GM21717 (cell line): ENCODE measurements around the gene DLGAP1.

Experiments used
- ATAC-seq: cut with Tn5 transposase; IDR thresholded peaks from one replicate; pipeline ENCODE4 v1.9.1; 2021; ENCODE audit warnings: mild to moderate bottlenecking, moderate library complexity; ENCODE audit not compliant: unreplicated experiment

DLGAP1 gene

GRCh38 chr18:4196351-4196750 lies 258.8 kb downstream of the DLGAP1 start:
- ATAC-seq, result no peak

GRCh38 chr18:4193086-4193485 lies 262.0 kb downstream of the DLGAP1 start:
- no peak for ATAC-seq

- no peak for ATAC-seq
These were observed 273.1 kb downstream of the DLGAP1 start for GRCh38 chr18:4181882-4182568.

- ATAC-seq, result no peak
These were observed 274.0 kb downstream of the DLGAP1 start for GRCh38 chr18:4181086-4181485.

GRCh38 chr18:4172196-4173100 lies 282.7 kb downstream of the DLGAP1 start:
- no peak for ATAC-seq

- no peak for ATAC-seq
These were observed 297.8 kb downstream of the DLGAP1 start for GRCh38 chr18:4157352-4157751.

- ATAC-seq, result no peak
These were observed 308.3 kb downstream of the DLGAP1 start for GRCh38 chr18:4146797-4147196.

- no peak for ATAC-seq
These were observed 310.9 kb downstream of the DLGAP1 start for GRCh38 chr18:4144201-4144600.

- no peak for ATAC-seq
These were observed 311.5 kb downstream of the DLGAP1 start for GRCh38 chr18:4143585-4143984.

- no peak for ATAC-seq
These were observed 312.2 kb downstream of the DLGAP1 start for GRCh38 chr18:4142876-4143275.

- no peak for ATAC-seq
These were observed 320.4 kb downstream of the DLGAP1 start for GRCh38 chr18:4134700-4135099.

- no peak for ATAC-seq
These were observed 324.1 kb downstream of the DLGAP1 start for GRCh38 chr18:4130734-4131719.

GRCh38 chr18:4126939-4127338 lies 328.2 kb downstream of the DLGAP1 start:
- no peak for ATAC-seq

- ATAC-seq, result no peak
These were observed 329.4 kb downstream of the DLGAP1 start for GRCh38 chr18:4125627-4126230.

- ATAC-seq, result no peak
These were observed 329.9 kb downstream of the DLGAP1 start for GRCh38 chr18:4125224-4125623.

- ATAC-seq, result no peak
These were observed 335.3 kb downstream of the DLGAP1 start for GRCh38 chr18:4119813-4120212.

- ATAC-seq, result no peak
These were observed 335.9 kb downstream of the DLGAP1 start for GRCh38 chr18:4119127-4119648.

- ATAC-seq, result no peak
These were observed 347.1 kb downstream of the DLGAP1 start for GRCh38 chr18:4108016-4108415.

GRCh38 chr18:4107049-4107467 lies 348.0 kb downstream of the DLGAP1 start:
- ATAC-seq, result no peak

- ATAC-seq, result no peak
These were observed 348.6 kb downstream of the DLGAP1 start for GRCh38 chr18:4106407-4107033.
